ENCODE measurements around the gene DLG2. TPM values are rescaled to one million over a fixed set of nuclear protein-coding genes. Genes with fewer than 3 reads are reported as not detected.

DLG2 gene
- total and polyA plus RNA-seq, 4 donors, result 1.3 to 23.3 (median 10.9) TPM

- Histone ChIP-seq H3K36me3 (ENCODE audit: control insufficient read depth in 1 of 2, insufficient read depth in 2 of 2, low read length in 1 of 2) (no peaks in the 10 kb centered on the region), H3K4me3 (ENCODE audit: low read length in 2 of 2) (no peak overlapping the region), H3K27ac (ENCODE audit: low read depth in 1 of 2, low read length in 2 of 2) (no peak overlapping the region), H3K9me3 (ENCODE audit: control insufficient read depth, low read length) (no peaks in the 10 kb centered on the region), H3K4me1 (ENCODE audit: control insufficient read depth in 1 of 2, insufficient read depth in 2 of 2, low read length in 2 of 2) (no peaks in the 10 kb centered on the region), H3K27me3 (ENCODE audit: control insufficient read depth in 1 of 2, insufficient read depth in 2 of 2, low read length in 1 of 2) (no peaks in the 10 kb centered on the region)
- DNase-seq (no peak), ATAC-seq (ENCODE audit: low FRiP score) (no peak)
- intact Hi-C loops (cut with DNase I), result no loop called here
- 93 to 100% methylated on average over 1 of the region's 1 CpG for WGBS, 2 donors
Observed at GRCh38 chr11:85089654-85090053, 537.5 kb downstream of the DLG2 start.

GRCh38 chr11:85088286-85088685 lies 538.9 kb downstream of the DLG2 start:
- no peak for ATAC-seq (ENCODE audit: low FRiP score)
- no peaks in the 10 kb centered on the region for H3K4me1 ChIP-seq (ENCODE audit: control insufficient read depth in 1 of 2, insufficient read depth in 2 of 2, low read length in 2 of 2)
- no peak for DNase-seq
- H3K27ac ChIP-seq (ENCODE audit: low read depth in 1 of 2, low read length in 2 of 2), result no peak overlapping the region
- no peaks in the 10 kb centered on the region for H3K27me3 ChIP-seq (ENCODE audit: control insufficient read depth in 1 of 2, insufficient read depth in 2 of 2, low read length in 1 of 2)
- 60 to 78% methylated on average over 3 of the region's 3 CpGs for WGBS, 2 donors
- no peaks in the 10 kb centered on the region for H3K36me3 ChIP-seq (ENCODE audit: control insufficient read depth in 1 of 2, insufficient read depth in 2 of 2, low read length in 1 of 2)
- intact Hi-C loops (cut with DNase I), result no loop called here
- H3K9me3 ChIP-seq (ENCODE audit: control insufficient read depth, low read length), result no peaks in the 10 kb centered on the region
- H3K4me3 ChIP-seq (ENCODE audit: low read length in 2 of 2), result no peak overlapping the region

GRCh38 chr11:85086504-85087284 lies 540.5 kb downstream of the DLG2 start:
- 73 to 74% methylated on average over 3 of the region's 3 CpGs for WGBS, 2 donors
- Histone ChIP-seq H3K27ac (ENCODE audit: low read depth in 1 of 2, low read length in 2 of 2) (no peak overlapping the region), H3K27me3 (ENCODE audit: control insufficient read depth in 1 of 2, insufficient read depth in 2 of 2, low read length in 1 of 2) (no peaks in the 10 kb centered on the region)

GRCh38 chr11:85076535-85077330 lies 550.4 kb downstream of the DLG2 start:
- intact Hi-C loops (cut with DNase I), result no loop called here
- H3K9me3 ChIP-seq (ENCODE audit: control insufficient read depth, low read length), result no peaks in the 10 kb centered on the region
- no peak for ATAC-seq (ENCODE audit: low FRiP score)

More at GRCh38 chr11:85086504-85087284, 540.5 kb downstream of the DLG2 start:
- ATAC-seq (ENCODE audit: low FRiP score) (no peak), DNase-seq (no peak)
- intact Hi-C loops (cut with DNase I), result no loop called here
- H3K36me3 ChIP-seq (ENCODE audit: control insufficient read depth in 1 of 2, insufficient read depth in 2 of 2, low read length in 1 of 2), result no peaks in the 10 kb centered on the region
- no peak overlapping the region for H3K4me3 ChIP-seq (ENCODE audit: low read length in 2 of 2)
- no peaks in the 10 kb centered on the region for H3K9me3 ChIP-seq (ENCODE audit: control insufficient read depth, low read length)
- peaks cover 0 to 2% of the 10 kb centered on the region in 2 donors for H3K4me1 ChIP-seq (ENCODE audit: control insufficient read depth in 1 of 2, insufficient read depth in 2 of 2, low read length in 2 of 2)

GRCh38 chr11:85062659-85063058 lies 564.5 kb downstream of the DLG2 start:
- ATAC-seq (ENCODE audit: low FRiP score) (no peak), DNase-seq (no peak)
- H3K27ac ChIP-seq (ENCODE audit: low read depth in 1 of 2, low read length in 2 of 2), result no peak overlapping the region
- H3K4me3 ChIP-seq (ENCODE audit: low read length in 2 of 2), result no peak overlapping the region
- intact Hi-C loops (cut with DNase I), result no loop called here
- H3K36me3 ChIP-seq (ENCODE audit: control insufficient read depth in 1 of 2, insufficient read depth in 2 of 2, low read length in 1 of 2), result no peaks in the 10 kb centered on the region
- H3K4me1 ChIP-seq (ENCODE audit: control insufficient read depth in 1 of 2, insufficient read depth in 2 of 2, low read length in 2 of 2), result no peaks in the 10 kb centered on the region
- H3K9me3 ChIP-seq (ENCODE audit: control insufficient read depth, low read length), result no peaks in the 10 kb centered on the region
- H3K27me3 ChIP-seq (ENCODE audit: control insufficient read depth in 1 of 2, insufficient read depth in 2 of 2, low read length in 1 of 2), result no peaks in the 10 kb centered on the region
- WGBS, 2 donors, result 71 to 82% methylated on average over 1 of the region's 1 CpG

More at GRCh38 chr11:85076535-85077330, 550.4 kb downstream of the DLG2 start:
- no peak overlapping the region for H3K4me3 ChIP-seq (ENCODE audit: low read length in 2 of 2)
- H3K4me1 ChIP-seq (ENCODE audit: control insufficient read depth in 1 of 2, insufficient read depth in 2 of 2, low read length in 2 of 2), result no peaks in the 10 kb centered on the region
- H3K36me3 ChIP-seq (ENCODE audit: control insufficient read depth in 1 of 2, insufficient read depth in 2 of 2, low read length in 1 of 2), result no peaks in the 10 kb centered on the region
- DNase-seq, result no peak
- no peaks in the 10 kb centered on the region for H3K27me3 ChIP-seq (ENCODE audit: control insufficient read depth in 1 of 2, insufficient read depth in 2 of 2, low read length in 1 of 2)
- 44 to 51% methylated on average over 3 of the region's 3 CpGs for WGBS, 2 donors
- H3K27ac ChIP-seq (ENCODE audit: low read depth in 1 of 2, low read length in 2 of 2), result no peak overlapping the region

- Histone ChIP-seq H3K4me3 (ENCODE audit: low read length in 2 of 2) (no peak overlapping the region), H3K9me3 (ENCODE audit: control insufficient read depth, low read length) (no peaks in the 10 kb centered on the region), H3K27me3 (ENCODE audit: control insufficient read depth in 1 of 2, insufficient read depth in 2 of 2, low read length in 1 of 2) (no peaks in the 10 kb centered on the region), H3K4me1 (ENCODE audit: control insufficient read depth in 1 of 2, insufficient read depth in 2 of 2, low read length in 2 of 2) (no peaks in the 10 kb centered on the region), H3K27ac (ENCODE audit: low read depth in 1 of 2, low read length in 2 of 2) (no peak overlapping the region), H3K36me3 (ENCODE audit: control insufficient read depth in 1 of 2, insufficient read depth in 2 of 2, low read length in 1 of 2) (no peaks in the 10 kb centered on the region)
- DNase-seq (no peak), ATAC-seq (ENCODE audit: low FRiP score) (no peak)
- intact Hi-C loops (cut with DNase I), result no loop called here
- WGBS, 2 donors, result 74 to 83% methylated on average over 3 of the region's 3 CpGs
Observed at GRCh38 chr11:85052636-85053035, 574.5 kb downstream of the DLG2 start.

- no peak overlapping the region for H3K4me3 ChIP-seq (ENCODE audit: low read length in 2 of 2)
- H3K27me3 ChIP-seq (ENCODE audit: control insufficient read depth in 1 of 2, insufficient read depth in 2 of 2, low read length in 1 of 2), result no peaks in the 10 kb centered on the region
- intact Hi-C loops (cut with DNase I), result no loop called here
- WGBS, 2 donors, result 80 to 85% methylated on average over 3 of the region's 3 CpGs
- DNase-seq, result no peak
- no peaks in the 10 kb centered on the region for H3K36me3 ChIP-seq (ENCODE audit: control insufficient read depth in 1 of 2, insufficient read depth in 2 of 2, low read length in 1 of 2)
- no peak for ATAC-seq (ENCODE audit: low FRiP score)
- no peak overlapping the region for H3K27ac ChIP-seq (ENCODE audit: low read depth in 1 of 2, low read length in 2 of 2)
- H3K9me3 ChIP-seq (ENCODE audit: control insufficient read depth, low read length), result no peaks in the 10 kb centered on the region
- no peaks in the 10 kb centered on the region for H3K4me1 ChIP-seq (ENCODE audit: control insufficient read depth in 1 of 2, insufficient read depth in 2 of 2, low read length in 2 of 2)
Observed at GRCh38 chr11:85048801-85049200, 578.3 kb downstream of the DLG2 start.

GRCh38 chr11:85045716-85046115 lies 581.4 kb downstream of the DLG2 start:
- DNase-seq (no peak), ATAC-seq (ENCODE audit: low FRiP score) (no peak)
- no peaks in the 10 kb centered on the region for H3K36me3 ChIP-seq (ENCODE audit: control insufficient read depth in 1 of 2, insufficient read depth in 2 of 2, low read length in 1 of 2)
- no peak overlapping the region for H3K4me3 ChIP-seq (ENCODE audit: low read length in 2 of 2)
- no peaks in the 10 kb centered on the region for H3K4me1 ChIP-seq (ENCODE audit: control insufficient read depth in 1 of 2, insufficient read depth in 2 of 2, low read length in 2 of 2)
- no peaks in the 10 kb centered on the region for H3K9me3 ChIP-seq (ENCODE audit: control insufficient read depth, low read length)
- no peak overlapping the region for H3K27ac ChIP-seq (ENCODE audit: low read depth in 1 of 2, low read length in 2 of 2)
- WGBS, 2 donors, result 81 to 85% methylated on average over 3 of the region's 3 CpGs
- intact Hi-C loops (cut with DNase I), result no loop called here
- H3K27me3 ChIP-seq (ENCODE audit: control insufficient read depth in 1 of 2, insufficient read depth in 2 of 2, low read length in 1 of 2), result no peaks in the 10 kb centered on the region

- intact Hi-C loops (cut with DNase I), result no loop called here
- WGBS, 2 donors, result 84 to 86% methylated on average over 3 of the region's 3 CpGs
- Histone ChIP-seq H3K9me3 (ENCODE audit: control insufficient read depth, low read length) (no peaks in the 10 kb centered on the region), H3K36me3 (ENCODE audit: control insufficient read depth in 1 of 2, insufficient read depth in 2 of 2, low read length in 1 of 2) (no peaks in the 10 kb centered on the region), H3K4me1 (ENCODE audit: control insufficient read depth in 1 of 2, insufficient read depth in 2 of 2, low read length in 2 of 2) (no peaks in the 10 kb centered on the region), H3K27ac (ENCODE audit: low read depth in 1 of 2, low read length in 2 of 2) (no peak overlapping the region), H3K27me3 (ENCODE audit: control insufficient read depth in 1 of 2, insufficient read depth in 2 of 2, low read length in 1 of 2) (no peaks in the 10 kb centered on the region), H3K4me3 (ENCODE audit: low read length in 2 of 2) (no peak overlapping the region)
- ATAC-seq (ENCODE audit: low FRiP score), result no peak
- no peak for DNase-seq
Observed at GRCh38 chr11:85044911-85045310, 582.2 kb downstream of the DLG2 start.

Measured in aorta (tissue), 5 donors.